Activated CD4-positive, alpha-beta T cell treated with anti-CD3 and anti-CD28 coated beads, Interleukin-2, amount 50 U/mL, for 48 hours (primary cell): Measurements from ENCODE around the gene ADAMTS12.

Experiments
- DNase-seq, 2 experiments: peaks; one replicate each; pipeline ENCODE4 v3.0.0-alpha.2; 2020

ADAMTS12 gene

GRCh38 chr5:33745101-33745770, 146.6 kb downstream of the ADAMTS12 start:
- DNase-seq, result no peak

GRCh38 chr5:33743099-33743498, 148.7 kb downstream of the ADAMTS12 start:
- no peak for DNase-seq

- no peak for DNase-seq
Observed at GRCh38 chr5:33742181-33742580, 149.6 kb downstream of the ADAMTS12 start.

- no peak for DNase-seq
Observed at GRCh38 chr5:33738967-33739366, 152.8 kb downstream of the ADAMTS12 start.

GRCh38 chr5:33738097-33738496, 153.7 kb downstream of the ADAMTS12 start:
- DNase-seq, result no peak

- no peak for DNase-seq
Observed at GRCh38 chr5:33737697-33738096, 154.1 kb downstream of the ADAMTS12 start.

GRCh38 chr5:33737284-33737683, 154.5 kb downstream of the ADAMTS12 start:
- DNase-seq, result no peak

- no peak for DNase-seq
Observed at GRCh38 chr5:33736510-33736909, 155.3 kb downstream of the ADAMTS12 start.

GRCh38 chr5:33735072-33735471, 156.7 kb downstream of the ADAMTS12 start:
- DNase-seq, result no peak

- no peak for DNase-seq
Observed at GRCh38 chr5:33734537-33734936, 157.3 kb downstream of the ADAMTS12 start.

- no peak for DNase-seq
Observed at GRCh38 chr5:33733225-33733624, 158.6 kb downstream of the ADAMTS12 start.

GRCh38 chr5:33726422-33727165, 165.2 kb downstream of the ADAMTS12 start:
- DNase-seq, result no peak

GRCh38 chr5:33725806-33726205, 166.0 kb downstream of the ADAMTS12 start:
- no peak for DNase-seq

- no peak for DNase-seq
Observed at GRCh38 chr5:33721491-33722200, 170.1 kb downstream of the ADAMTS12 start.

GRCh38 chr5:33720176-33720575, 171.6 kb downstream of the ADAMTS12 start:
- DNase-seq, result no peak

- no peak for DNase-seq
Observed at GRCh38 chr5:33719769-33720168, 172.0 kb downstream of the ADAMTS12 start.

- no peak for DNase-seq
Observed at GRCh38 chr5:33715661-33716060, 176.1 kb downstream of the ADAMTS12 start.

- no peak for DNase-seq
Observed at GRCh38 chr5:33713136-33713765, 178.5 kb downstream of the ADAMTS12 start.

GRCh38 chr5:33712664-33713063, 179.1 kb downstream of the ADAMTS12 start:
- DNase-seq, result no peak

- DNase-seq, result no peak
Observed at GRCh38 chr5:33711094-33711679, 180.6 kb downstream of the ADAMTS12 start.

- DNase-seq, result no peak
Observed at GRCh38 chr5:33702867-33703266, 188.9 kb downstream of the ADAMTS12 start.

GRCh38 chr5:33701951-33702350, 189.8 kb downstream of the ADAMTS12 start:
- no peak for DNase-seq

- no peak for DNase-seq
Observed at GRCh38 chr5:33701251-33701650, 190.5 kb downstream of the ADAMTS12 start.
